Vagina (tissue), 2 donors: Measurements from ENCODE around the gene TMEM31. TPM values are rescaled to one million over a fixed set of nuclear protein-coding genes. Genes with fewer than 3 reads are reported as not detected.

Experiments
- DNase-seq, 2 donors: peaks; one replicate each; pipeline ENCODE4 v3.0.0-alpha.2; 2017; ENCODE audit errors: extremely low spot score in 2 of 2
- H3K27ac ChIP-seq: fragments of 200-600 bp; sonication (generic); one replicate; pipeline ENCODE4 v1.5.1; 2019
- H3K27me3 ChIP-seq: fragments of 200-600 bp; sonication (generic); one replicate; pipeline ENCODE4 v1.5.1; 2019
- H3K36me3 ChIP-seq, 2 donors: fragments of 200-600 bp; sonication (generic); one replicate each; pipeline ENCODE4 v1.5.1; 2017 to 2019
- H3K4me1 ChIP-seq: fragments of 200-600 bp; sonication (generic); one replicate; pipeline ENCODE4 v1.5.1; 2019
- H3K4me3 ChIP-seq, 2 donors: fragments of 200-600 bp; sonication (generic); 1 replicate in 1 of 2; 2 replicates in 1 of 2; pipeline ENCODE4 v1.5.1; 2016 to 2019
- H3K9me3 ChIP-seq: fragments of 200-600 bp; sonication (generic); one replicate; pipeline ENCODE4 v1.5.1; 2019
- POLR2A ChIP-seq, 2 donors: fragments of 450-650 bp; IDR thresholded peaks; one replicate each; pipeline ENCODE4 v1.6.1; 2017; ENCODE audit warnings: antibody characterized with exemption in 2 of 2, mild to moderate bottlenecking in 2 of 2, moderate library complexity in 2 of 2
- POLR2AphosphoS5 ChIP-seq, 2 donors: sonication (generic); formaldehyde crosslinking; IDR thresholded peaks; one replicate each; pipeline ENCODE4 v1.9.0; 2017; ENCODE audit warnings: antibody characterized with exemption in 2 of 2, mild to moderate bottlenecking in 2 of 2, low read depth in 1 of 2; ENCODE audit not compliant: insufficient read depth in 1 of 2
- intact Hi-C: fragments of 100-400 bp; cut with DNase I; formaldehyde crosslinking; loops from one replicate; pipeline ENCODE4 v1.15.1; 2023
- total RNA-seq: library from RNA; depleted of rRNA; stranded (reverse); fragments of >200 nt; gene quantifications from one replicate; pipeline ENCODE4 v1.2.3, GENCODE V29; 2016
- TF ChIP-seq, protein P1 (sequence below), 3 experiments: fragments of 450-650 bp in 2 of 3; fragments of 200-600 bp in 1 of 3; sonication (generic) in 1 of 3; IDR thresholded peaks; one replicate each; pipeline ENCODE4 v1.5.1; 2017 to 2019; ENCODE audit warnings: antibody characterized with exemption in 3 of 3, mild to moderate bottlenecking in 2 of 3, moderate library complexity in 2 of 3

The TMEM31 gene
- total RNA-seq, 1 donor from 2014 or later: not detected

DNA sequence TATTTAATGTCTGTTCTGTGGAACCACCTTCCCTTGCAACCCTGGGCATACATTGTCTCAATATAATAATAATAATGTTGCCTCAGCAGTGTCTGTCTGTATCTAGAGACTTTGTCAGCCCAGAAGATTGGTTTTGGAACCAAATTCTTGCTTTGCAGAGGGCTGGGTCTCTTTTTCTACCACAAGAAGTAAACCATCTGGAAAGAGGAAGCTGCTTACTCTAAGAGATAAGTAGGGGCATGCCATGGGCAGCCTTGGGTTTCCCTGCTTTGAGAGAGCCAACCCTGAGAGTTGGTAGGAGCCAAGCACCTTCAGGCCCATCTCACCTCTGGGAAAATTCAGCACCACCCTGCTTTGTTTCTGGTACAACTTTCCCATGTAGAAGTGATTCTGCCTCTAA, 27.0 kb downstream of the TMEM31 start:
- intact Hi-C loops: no loop called here
- H3K9me3 ChIP-seq: no peaks in the 10 kb centered on the region
- TF ChIP-seq POLR2A (IDR thresholded peaks at IDR 0.05) (no peak), POLR2AphosphoS5 (IDR thresholded peaks at IDR 0.05; ENCODE audit: insufficient read depth in 1 of 2, low read depth in 1 of 2) (no peak)
- TF ChIP-seq, protein P1, sequence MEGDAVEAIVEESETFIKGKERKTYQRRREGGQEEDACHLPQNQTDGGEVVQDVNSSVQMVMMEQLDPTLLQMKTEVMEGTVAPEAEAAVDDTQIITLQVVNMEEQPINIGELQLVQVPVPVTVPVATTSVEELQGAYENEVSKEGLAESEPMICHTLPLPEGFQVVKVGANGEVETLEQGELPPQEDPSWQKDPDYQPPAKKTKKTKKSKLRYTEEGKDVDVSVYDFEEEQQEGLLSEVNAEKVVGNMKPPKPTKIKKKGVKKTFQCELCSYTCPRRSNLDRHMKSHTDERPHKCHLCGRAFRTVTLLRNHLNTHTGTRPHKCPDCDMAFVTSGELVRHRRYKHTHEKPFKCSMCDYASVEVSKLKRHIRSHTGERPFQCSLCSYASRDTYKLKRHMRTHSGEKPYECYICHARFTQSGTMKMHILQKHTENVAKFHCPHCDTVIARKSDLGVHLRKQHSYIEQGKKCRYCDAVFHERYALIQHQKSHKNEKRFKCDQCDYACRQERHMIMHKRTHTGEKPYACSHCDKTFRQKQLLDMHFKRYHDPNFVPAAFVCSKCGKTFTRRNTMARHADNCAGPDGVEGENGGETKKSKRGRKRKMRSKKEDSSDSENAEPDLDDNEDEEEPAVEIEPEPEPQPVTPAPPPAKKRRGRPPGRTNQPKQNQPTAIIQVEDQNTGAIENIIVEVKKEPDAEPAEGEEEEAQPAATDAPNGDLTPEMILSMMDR (IDR thresholded peaks at IDR 0.05): no peak
- no peak overlapping the region for H3K4me3 ChIP-seq
- no peaks in the 10 kb centered on the region for H3K4me1 ChIP-seq
- H3K27ac ChIP-seq: no peak overlapping the region
- no peaks in the 10 kb centered on the region for H3K27me3 ChIP-seq
- no peaks in the 10 kb centered on the region for H3K36me3 ChIP-seq
- no peak for DNase-seq

DNA sequence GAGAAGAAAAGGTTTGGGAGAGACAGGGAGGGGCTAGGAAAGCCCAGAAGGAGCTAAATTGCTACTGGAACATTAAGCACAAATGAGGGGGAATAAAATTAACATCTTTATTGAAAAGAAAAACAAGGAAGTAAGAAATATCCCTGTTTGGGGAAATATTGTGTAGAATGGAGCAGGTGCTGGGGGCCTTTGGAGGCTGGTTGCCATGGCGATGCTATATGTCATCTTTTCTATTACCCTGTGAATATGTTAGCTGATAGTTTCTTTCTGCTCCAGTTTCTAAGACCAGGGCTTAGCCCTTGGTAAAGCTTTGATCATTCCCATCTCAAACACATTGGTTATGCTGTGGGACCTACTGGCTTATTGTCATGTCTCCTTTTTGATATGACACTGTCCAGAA, 28.7 kb downstream of the TMEM31 start:
- Histone ChIP-seq H3K36me3 (no peaks in the 10 kb centered on the region), H3K27me3 (no peaks in the 10 kb centered on the region), H3K9me3 (no peaks in the 10 kb centered on the region), H3K27ac (no peak overlapping the region), H3K4me1 (no peaks in the 10 kb centered on the region), H3K4me3 (no peak overlapping the region)
- intact Hi-C loops: no loop called here
- no peak for DNase-seq
- TF ChIP-seq POLR2A (IDR thresholded peaks at IDR 0.05): no peak
- no peak for TF ChIP-seq POLR2AphosphoS5 (IDR thresholded peaks at IDR 0.05; ENCODE audit: insufficient read depth in 1 of 2, low read depth in 1 of 2)
- TF ChIP-seq, protein P1 (IDR thresholded peaks at IDR 0.05): no peak

DNA sequence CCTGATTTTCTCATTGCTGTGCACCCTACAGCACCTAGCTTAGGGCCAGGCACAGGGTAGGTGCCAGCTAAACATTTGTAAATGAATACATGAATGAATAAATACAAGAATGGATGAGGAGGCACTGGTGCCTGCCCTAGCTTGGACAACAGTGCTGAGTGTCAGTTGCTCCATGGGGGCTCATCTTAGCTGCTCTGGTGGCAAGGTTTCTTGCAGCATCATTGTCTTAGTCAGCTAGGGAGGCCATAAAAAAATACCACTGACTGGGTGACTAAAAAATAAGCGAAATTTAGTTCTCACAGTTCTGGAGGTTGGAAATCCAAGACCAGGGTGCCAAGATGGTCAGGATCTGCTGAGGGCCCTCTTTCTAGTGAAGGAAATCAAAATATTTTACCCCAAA, 31.2 kb downstream of the TMEM31 start:
- DNase-seq: no peak
- no peak overlapping the region for H3K27ac ChIP-seq
- intact Hi-C loops: no loop called here
- no peaks in the 10 kb centered on the region for H3K9me3 ChIP-seq
- no peaks in the 10 kb centered on the region for H3K4me1 ChIP-seq
- H3K4me3 ChIP-seq: no peak overlapping the region
- TF ChIP-seq POLR2A (IDR thresholded peaks at IDR 0.05): no peak
- TF ChIP-seq, protein P1 (IDR thresholded peaks at IDR 0.05): no peak
- TF ChIP-seq POLR2AphosphoS5 (IDR thresholded peaks at IDR 0.05; ENCODE audit: insufficient read depth in 1 of 2, low read depth in 1 of 2): no peak
- no peaks in the 10 kb centered on the region for H3K27me3 ChIP-seq
- H3K36me3 ChIP-seq: no peaks in the 10 kb centered on the region

DNA sequence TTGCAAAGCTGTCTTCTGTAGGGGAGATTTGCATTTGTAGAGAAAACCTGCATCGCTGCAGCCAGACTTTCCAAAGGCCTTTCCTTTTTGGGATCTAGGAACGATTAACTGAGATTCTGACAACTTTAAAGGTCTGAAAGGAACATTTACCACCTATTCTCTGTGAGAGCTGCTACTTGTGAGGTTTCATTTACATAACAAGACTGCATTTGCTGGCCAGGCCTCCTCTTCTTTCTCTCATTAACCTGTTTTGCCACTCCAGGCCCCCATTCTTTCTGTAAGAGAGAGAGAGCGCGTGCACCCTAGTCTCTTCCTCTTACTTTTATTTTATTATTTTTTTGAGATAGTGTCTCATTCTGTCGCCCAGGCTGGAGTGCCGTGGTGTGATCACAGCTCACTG, 31.6 kb downstream of the TMEM31 start:
- H3K27ac ChIP-seq: no peak overlapping the region
- H3K36me3 ChIP-seq: no peaks in the 10 kb centered on the region
- no peaks in the 10 kb centered on the region for H3K4me1 ChIP-seq
- no peaks in the 10 kb centered on the region for H3K27me3 ChIP-seq
- TF ChIP-seq POLR2A (IDR thresholded peaks at IDR 0.05) (no peak), POLR2AphosphoS5 (IDR thresholded peaks at IDR 0.05; ENCODE audit: insufficient read depth in 1 of 2, low read depth in 1 of 2) (no peak)
- TF ChIP-seq, protein P1 (IDR thresholded peaks at IDR 0.05): no peak
- H3K9me3 ChIP-seq: no peaks in the 10 kb centered on the region
- no peak overlapping the region for H3K4me3 ChIP-seq
- no peak for DNase-seq
- intact Hi-C loops: no loop called here

DNA sequence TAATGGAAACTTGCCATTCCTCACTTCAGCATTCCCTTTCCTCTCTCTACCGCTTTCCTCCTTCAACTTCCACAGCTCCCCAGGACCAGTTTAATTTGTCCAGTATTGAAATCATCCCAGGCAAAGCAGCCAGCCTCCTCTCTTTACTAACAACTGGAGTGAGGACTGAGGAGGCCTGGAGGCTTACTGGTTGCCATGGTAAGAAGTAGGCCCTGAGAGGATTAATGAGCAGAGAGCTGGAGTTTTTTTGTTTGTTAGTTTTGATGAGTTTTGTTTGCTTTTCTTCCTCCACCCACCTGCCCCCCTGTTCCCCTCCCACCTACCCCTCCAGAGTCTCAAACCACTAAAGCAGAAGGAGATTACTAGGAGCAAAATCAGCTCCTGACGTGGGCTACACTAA, 36.5 kb downstream of the TMEM31 start:
- Histone ChIP-seq H3K4me3 (no peak overlapping the region), H3K27ac (no peak overlapping the region)
- intact Hi-C loops: no loop called here

DNA sequence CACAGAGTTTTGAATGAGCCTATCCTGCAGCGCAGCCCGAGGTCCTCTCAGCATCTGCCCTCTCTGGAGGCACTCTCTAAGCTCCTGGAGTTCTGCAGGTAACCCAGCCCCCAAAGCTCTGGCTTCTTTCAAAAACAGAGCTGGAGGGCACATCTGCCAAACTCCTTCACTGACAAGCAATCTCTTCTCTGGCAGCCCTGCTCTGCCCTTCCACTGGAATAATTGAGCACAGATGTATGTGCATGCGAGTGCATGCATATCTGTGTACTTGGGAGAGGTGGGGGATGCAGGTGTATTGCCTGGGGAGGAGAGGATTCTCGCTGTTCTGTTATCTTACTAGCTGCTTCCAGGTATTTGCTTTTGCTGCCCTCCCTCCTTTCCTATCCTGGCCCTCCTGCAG, 43.7 kb downstream of the TMEM31 start:
- intact Hi-C loops: no loop called here
- DNase-seq: no peak
- TF ChIP-seq POLR2AphosphoS5 (IDR thresholded peaks at IDR 0.05; ENCODE audit: insufficient read depth in 1 of 2, low read depth in 1 of 2) (no peak), POLR2A (IDR thresholded peaks at IDR 0.05) (no peak)
- TF ChIP-seq, protein P1 (IDR thresholded peaks at IDR 0.05): no peak
- H3K36me3 ChIP-seq: no peaks in the 10 kb centered on the region
- no peak overlapping the region for H3K4me3 ChIP-seq
- H3K9me3 ChIP-seq: no peaks in the 10 kb centered on the region
- no peaks in the 10 kb centered on the region for H3K27me3 ChIP-seq
- no peak overlapping the region for H3K27ac ChIP-seq
- H3K4me1 ChIP-seq: no peaks in the 10 kb centered on the region

More for the DNA sequence above, 36.5 kb downstream of the TMEM31 start:
- DNase-seq: no peak
- H3K4me1 ChIP-seq: no peaks in the 10 kb centered on the region
- TF ChIP-seq POLR2AphosphoS5 (IDR thresholded peaks at IDR 0.05; ENCODE audit: insufficient read depth in 1 of 2, low read depth in 1 of 2): no peak
- no peaks in the 10 kb centered on the region for H3K36me3 ChIP-seq
- no peaks in the 10 kb centered on the region for H3K27me3 ChIP-seq
- no peaks in the 10 kb centered on the region for H3K9me3 ChIP-seq
